Daoy (cell line): ENCODE results near the gene DNAAF8. TPM values are rescaled to one million over a fixed set of nuclear protein-coding genes. Genes with fewer than 3 reads are reported as not detected.

Source experiments
- total RNA-seq: library from RNA; depleted of rRNA; stranded (reverse); fragments of >200 nt; shearing (Covaris generic); gene quantifications from 2 replicates; pipeline ENCODE4 v1.2.3, GENCODE V29; 2014; rRNA removed

The DNAAF8 gene
- total RNA-seq, 1 experiment from 2014 or later = 0.74 TPM

Other genes starting within 250 kb of the DNAAF8 start
- 9.7 and 11.9 TPM in 2 replicates for gene CDIP1, start 195.8 kb upstream of the DNAAF8 start, total RNA-seq
- gene C16orf96, start 178.2 kb upstream of the DNAAF8 start, total RNA-seq = not detected in 2 replicates
- gene UBALD1, start 119.6 kb upstream of the DNAAF8 start, total RNA-seq = 10.2 and 16.3 TPM in 2 replicates
- 8.4 and 26.1 TPM in 2 replicates for gene MGRN1, start 109.7 kb upstream of the DNAAF8 start, total RNA-seq
- 26.7 and 42.4 TPM in 2 replicates for gene NUDT16L1, start 41.0 kb upstream of the DNAAF8 start, total RNA-seq
- gene ANKS3, start 266 bp upstream of the DNAAF8 start, total RNA-seq = 18.8 and 19.7 TPM in 2 replicates
- 6.4 and 7.5 TPM in 2 replicates for gene ZNF500, start 32.6 kb downstream of the DNAAF8 start, total RNA-seq
- gene SEPTIN12, start 53.8 kb downstream of the DNAAF8 start, total RNA-seq = not detected in 2 replicates
- not detected in 2 replicates for gene SMIM22, start 60.8 kb downstream of the DNAAF8 start, total RNA-seq
- gene ROGDI, start 68.1 kb downstream of the DNAAF8 start, total RNA-seq = 7.6 and 8.3 TPM in 2 replicates
- gene GLYR1, start 112.8 kb downstream of the DNAAF8 start, total RNA-seq = 23.7 and 25.7 TPM in 2 replicates
- gene UBN1, start 112.9 kb downstream of the DNAAF8 start, total RNA-seq = 19.9 and 21.7 TPM in 2 replicates
- gene PPL, start 202.6 kb downstream of the DNAAF8 start, total RNA-seq = 0.06 and 0.27 TPM in 2 replicates
- 0.40 TPM in 1 of 2 replicates, not detected in the other for gene SEC14L5, start 223.8 kb downstream of the DNAAF8 start, total RNA-seq